Activated naive CD4-positive, alpha-beta T cell treated with anti-CD3 and anti-CD28 coated beads, Interleukin-2, amount 50 U/mL, for 16 hours (primary cell): Measurements from ENCODE around the gene KIAA1210.
"Not testable (repeated sequence)": the region's sequence is repeated elsewhere in the genome, so short reads cannot be mapped to it uniquely, and the experiment has no call there.

ENCODE experiments used
- DNase-seq: peaks from one replicate; pipeline ENCODE4 v3.0.0-alpha.2; 2020

Gene KIAA1210

DNA sequence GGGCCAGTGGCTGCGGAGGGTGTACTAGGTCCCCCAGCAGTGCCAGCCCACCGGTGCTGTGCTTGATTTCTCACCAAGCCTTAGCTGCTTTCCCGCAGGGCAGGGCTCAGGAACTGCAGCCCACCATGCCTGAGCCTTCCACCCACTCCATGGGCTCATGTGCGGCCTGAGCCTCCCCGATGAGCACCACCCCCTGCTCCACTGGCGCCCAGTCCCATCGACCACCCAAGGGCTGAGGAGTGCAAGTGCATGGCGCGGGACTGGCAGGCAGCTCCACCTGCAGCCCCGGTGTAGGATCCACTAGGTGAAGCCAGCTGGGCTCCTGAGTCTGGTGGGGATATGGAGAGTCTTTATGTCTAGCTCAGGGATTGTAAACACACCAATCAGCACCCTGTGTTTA, 98.0 kb downstream of the KIAA1210 start:
- not testable (repeated sequence) for DNase-seq

DNA sequence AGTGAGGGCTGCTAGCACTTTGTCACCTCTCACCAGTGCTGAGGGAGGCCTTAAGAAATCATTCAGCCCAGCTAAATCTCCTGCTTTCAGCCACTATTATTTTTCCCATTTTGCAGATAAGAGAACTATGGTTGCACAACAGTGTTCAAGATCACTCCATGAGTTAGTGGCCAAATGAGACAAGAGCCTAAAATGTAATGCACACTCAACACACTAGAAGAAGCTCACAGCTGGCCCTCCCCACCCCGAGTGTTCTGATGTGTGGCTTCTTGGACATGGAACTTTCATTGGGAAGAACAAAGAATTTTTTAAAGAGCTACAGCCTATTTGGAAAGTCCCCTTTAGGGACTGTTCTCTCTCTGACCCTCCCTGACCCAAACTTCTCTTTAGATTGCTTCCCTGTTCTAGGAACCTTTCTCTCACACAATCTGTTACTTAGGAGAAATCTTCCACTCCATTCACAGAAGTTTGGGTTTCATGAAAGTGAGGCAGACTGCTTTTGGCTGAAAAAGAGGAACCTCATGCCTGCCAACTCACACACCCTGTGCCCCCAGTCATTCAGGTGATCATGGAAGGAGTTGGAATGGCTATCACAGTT, 98.8 kb downstream of the KIAA1210 start:
- no peak for DNase-seq
